ENCODE data around the gene RTEL1. TPM values are rescaled to one million over a fixed set of nuclear protein-coding genes. Genes with fewer than 3 reads are reported as not detected.

Gene RTEL1
- total RNA-seq, 1 donor from 2014 or later, result 55.5 TPM

DNA sequence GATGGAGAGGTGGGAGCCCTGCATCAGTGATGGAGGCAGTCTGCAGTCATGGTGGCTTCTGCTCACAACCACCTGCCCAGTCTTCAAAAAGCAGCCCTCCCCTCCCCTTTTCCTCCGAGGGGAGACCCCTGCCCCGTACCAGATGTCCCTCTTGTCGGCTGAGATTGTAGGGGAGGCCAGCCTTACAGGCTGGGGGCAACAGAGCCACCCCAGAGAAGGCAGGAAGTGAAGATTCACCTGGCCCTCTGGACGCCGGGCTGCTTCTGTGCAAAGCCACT, 42.9 kb downstream of the RTEL1 start:
- H3K36me3 Mint-ChIP-seq (ENCODE audit: low read depth), result peaks cover 6% of the 10 kb centered on the region
- H3K27me3 Mint-ChIP-seq (ENCODE audit: insufficient read depth), result no peaks in the 10 kb centered on the region
- intact Hi-C loops (cut with micrococcal nuclease), result no loop called here
- H3K4me1 Mint-ChIP-seq (ENCODE audit: low read depth), result no peaks in the 10 kb centered on the region
- H3K9me3 Mint-ChIP-seq, result no peaks in the 10 kb centered on the region
- no peak overlapping the region for H3K4me3 Mint-ChIP-seq
- no peak for DNase-seq (ENCODE audit: low spot score)
- no peak overlapping the region for H3K27ac Mint-ChIP-seq

DNA sequence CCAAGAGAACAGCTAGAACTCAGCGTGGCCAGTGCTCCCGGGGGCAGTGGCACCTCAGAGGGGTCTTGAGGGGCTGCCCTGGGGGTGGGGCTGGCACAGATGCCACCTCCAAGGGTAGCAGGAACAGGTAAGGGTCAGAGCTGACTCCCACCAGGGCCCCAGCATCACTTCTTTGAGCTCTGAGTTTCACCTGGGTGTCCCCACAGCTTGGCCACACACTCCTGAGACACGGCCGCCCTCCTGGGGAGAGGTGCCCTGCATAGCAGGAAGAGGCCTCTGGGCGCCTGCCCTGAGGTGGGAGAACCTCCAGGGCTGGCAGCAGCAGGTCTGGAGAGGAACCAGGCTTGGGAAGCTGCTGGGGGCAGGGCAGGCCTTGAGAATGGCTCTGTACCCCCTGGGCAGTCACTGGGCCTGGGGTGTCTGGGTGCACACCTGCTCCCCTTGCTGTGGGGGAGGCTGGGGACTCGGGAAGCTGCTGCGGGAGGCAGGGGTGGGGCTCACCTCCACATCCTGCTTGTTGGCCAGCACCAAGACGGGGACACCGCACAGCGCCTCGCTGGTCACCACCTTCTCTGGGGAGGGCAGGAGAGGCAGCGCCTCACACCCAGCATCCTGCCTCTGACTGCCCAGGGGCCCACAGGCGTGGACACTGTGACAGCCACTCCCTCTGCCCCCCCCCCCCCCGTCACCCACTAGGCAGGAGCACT, 43.4 kb downstream of the RTEL1 start:
- Mint-ChIP-seq H3K4me1 (ENCODE audit: low read depth) (peaks cover 3% of the 10 kb centered on the region), H3K27ac (no peak overlapping the region), H3K9me3 (no peaks in the 10 kb centered on the region), H3K27me3 (ENCODE audit: insufficient read depth) (no peaks in the 10 kb centered on the region), H3K36me3 (ENCODE audit: low read depth) (peaks cover 5% of the 10 kb centered on the region), H3K4me3 (no peak overlapping the region)
- no peak for DNase-seq (ENCODE audit: low spot score)
- intact Hi-C loops (cut with micrococcal nuclease), result no loop called here

DNA sequence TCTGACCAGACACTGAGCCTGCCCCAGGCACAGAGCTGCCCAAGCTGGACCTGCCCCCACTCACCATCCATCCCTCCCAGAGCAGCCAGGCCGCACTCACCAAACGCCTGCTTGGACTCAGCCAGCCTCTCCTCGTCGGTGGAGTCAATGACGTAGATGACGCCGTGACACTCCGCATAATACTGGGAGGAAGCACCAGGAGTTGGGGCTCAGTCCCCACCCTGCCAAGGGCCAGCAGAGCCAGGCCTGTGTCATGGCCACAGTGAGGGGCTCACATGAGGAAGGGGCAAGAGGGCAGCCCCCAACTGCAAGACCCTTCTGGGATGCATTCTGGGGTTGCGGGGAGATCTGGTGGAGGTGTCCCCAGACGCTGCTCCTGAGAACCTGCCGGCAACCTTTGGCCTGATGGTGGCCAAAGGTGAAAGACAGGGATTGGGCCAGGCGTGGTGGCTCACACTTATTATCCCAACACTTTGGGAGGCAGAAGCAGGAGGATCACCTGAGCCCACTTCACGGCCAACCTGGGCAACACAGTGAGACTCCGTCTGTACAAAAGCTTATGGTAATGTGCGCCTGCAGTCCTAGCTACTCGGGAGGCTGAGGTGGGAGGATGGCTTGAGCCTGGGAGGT, 44.0 kb downstream of the RTEL1 start:
- no peak for DNase-seq (ENCODE audit: low spot score)
- intact Hi-C loops (cut with micrococcal nuclease), result no loop called here
- Mint-ChIP-seq H3K4me1 (ENCODE audit: low read depth) (peaks cover 8% of the 10 kb centered on the region), H3K4me3 (no peak overlapping the region), H3K27me3 (ENCODE audit: insufficient read depth) (no peaks in the 10 kb centered on the region), H3K9me3 (no peaks in the 10 kb centered on the region), H3K36me3 (ENCODE audit: low read depth) (peaks cover 10% of the 10 kb centered on the region), H3K27ac (no peak overlapping the region)

GRCh38 chr20:63702751-63703470, 44.8 kb downstream of the RTEL1 start:
- H3K4me3 Mint-ChIP-seq, result no peak overlapping the region
- no peak overlapping the region for H3K27ac Mint-ChIP-seq
- peaks cover 8% of the 10 kb centered on the region for H3K4me1 Mint-ChIP-seq (ENCODE audit: low read depth)
- H3K27me3 Mint-ChIP-seq (ENCODE audit: insufficient read depth), result no peaks in the 10 kb centered on the region
- peaks cover 10% of the 10 kb centered on the region for H3K36me3 Mint-ChIP-seq (ENCODE audit: low read depth)
- no peak for DNase-seq (ENCODE audit: low spot score)
- H3K9me3 Mint-ChIP-seq, result no peaks in the 10 kb centered on the region
- intact Hi-C loops (cut with micrococcal nuclease), result no loop called here

DNA sequence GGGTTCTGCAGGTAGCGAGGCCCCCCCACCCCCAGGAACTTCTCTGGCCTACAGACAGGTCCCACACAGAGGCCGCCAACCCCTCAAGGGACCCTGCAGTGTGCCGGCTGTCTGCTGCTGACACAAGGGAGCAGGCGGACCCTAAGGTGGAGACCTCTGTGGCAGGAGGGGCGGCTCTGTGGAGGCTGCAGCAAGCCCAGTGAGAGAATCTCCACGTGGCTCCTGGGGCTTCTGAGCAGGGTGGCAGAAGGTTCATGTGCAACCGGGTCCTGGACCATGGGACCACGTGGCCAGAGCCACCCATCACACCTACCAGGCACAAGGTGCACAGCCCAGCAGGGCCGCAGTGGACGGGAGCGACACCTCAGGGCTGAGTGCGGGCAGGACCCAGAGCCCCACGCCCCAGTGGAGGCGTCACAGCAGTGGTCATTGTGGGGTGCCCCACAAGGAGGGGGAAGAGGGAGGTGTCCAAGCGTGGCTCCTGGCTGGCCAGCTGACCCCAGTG, 45.4 kb downstream of the RTEL1 start:
- no peaks in the 10 kb centered on the region for H3K27me3 Mint-ChIP-seq (ENCODE audit: insufficient read depth)
- H3K4me1 Mint-ChIP-seq (ENCODE audit: low read depth), result peaks cover 9% of the 10 kb centered on the region
- no peak for DNase-seq (ENCODE audit: low spot score)
- no peaks in the 10 kb centered on the region for H3K9me3 Mint-ChIP-seq
- no peak overlapping the region for H3K27ac Mint-ChIP-seq
- no peak overlapping the region for H3K4me3 Mint-ChIP-seq
- H3K36me3 Mint-ChIP-seq (ENCODE audit: low read depth), result peaks cover 11% of the 10 kb centered on the region
- intact Hi-C loops (cut with micrococcal nuclease), result no loop called here

- H3K4me3 Mint-ChIP-seq, result no peak overlapping the region
- peaks cover 16% of the 10 kb centered on the region for H3K4me1 Mint-ChIP-seq (ENCODE audit: low read depth)
- no peaks in the 10 kb centered on the region for H3K9me3 Mint-ChIP-seq
- H3K27ac Mint-ChIP-seq, result no peak overlapping the region
- H3K36me3 Mint-ChIP-seq (ENCODE audit: low read depth), result peaks cover 14% of the 10 kb centered on the region
- no peak for DNase-seq (ENCODE audit: low spot score)
- intact Hi-C loops (cut with micrococcal nuclease), result no loop called here
- H3K27me3 Mint-ChIP-seq (ENCODE audit: insufficient read depth), result no peaks in the 10 kb centered on the region
Observed at GRCh38 chr20:63703976-63704748, 46.0 kb downstream of the RTEL1 start.

GRCh38 chr20:63704749-63705117, 46.6 kb downstream of the RTEL1 start:
- Mint-ChIP-seq H3K4me1 (ENCODE audit: low read depth) (peaks cover 17% of the 10 kb centered on the region), H3K9me3 (no peaks in the 10 kb centered on the region), H3K27me3 (ENCODE audit: insufficient read depth) (no peaks in the 10 kb centered on the region), H3K36me3 (ENCODE audit: low read depth) (peaks cover 14% of the 10 kb centered on the region), H3K27ac (no peak overlapping the region), H3K4me3 (peak overlapping the region; percentile 94)
- DNase-seq (ENCODE audit: low spot score), result no peak
- intact Hi-C loops (cut with micrococcal nuclease), result no loop called here

GRCh38 chr20:63705232-63706026, 47.3 kb downstream of the RTEL1 start:
- H3K27me3 Mint-ChIP-seq (ENCODE audit: insufficient read depth), result no peaks in the 10 kb centered on the region
- DNase-seq (ENCODE audit: low spot score), result no peak
- H3K36me3 Mint-ChIP-seq (ENCODE audit: low read depth), result peaks cover 17% of the 10 kb centered on the region
- peak overlapping the region; percentile 94 for H3K4me3 Mint-ChIP-seq
- peaks cover 19% of the 10 kb centered on the region for H3K4me1 Mint-ChIP-seq (ENCODE audit: low read depth)
- intact Hi-C loops (cut with micrococcal nuclease), result loop anchor here (2.0 kb wide), 2 partner anchors 25 to 91 kb away; no protein-coding TSS in a partner anchor
- H3K9me3 Mint-ChIP-seq, result no peaks in the 10 kb centered on the region
- peak overlapping the region; percentile 40 for H3K27ac Mint-ChIP-seq

DNA sequence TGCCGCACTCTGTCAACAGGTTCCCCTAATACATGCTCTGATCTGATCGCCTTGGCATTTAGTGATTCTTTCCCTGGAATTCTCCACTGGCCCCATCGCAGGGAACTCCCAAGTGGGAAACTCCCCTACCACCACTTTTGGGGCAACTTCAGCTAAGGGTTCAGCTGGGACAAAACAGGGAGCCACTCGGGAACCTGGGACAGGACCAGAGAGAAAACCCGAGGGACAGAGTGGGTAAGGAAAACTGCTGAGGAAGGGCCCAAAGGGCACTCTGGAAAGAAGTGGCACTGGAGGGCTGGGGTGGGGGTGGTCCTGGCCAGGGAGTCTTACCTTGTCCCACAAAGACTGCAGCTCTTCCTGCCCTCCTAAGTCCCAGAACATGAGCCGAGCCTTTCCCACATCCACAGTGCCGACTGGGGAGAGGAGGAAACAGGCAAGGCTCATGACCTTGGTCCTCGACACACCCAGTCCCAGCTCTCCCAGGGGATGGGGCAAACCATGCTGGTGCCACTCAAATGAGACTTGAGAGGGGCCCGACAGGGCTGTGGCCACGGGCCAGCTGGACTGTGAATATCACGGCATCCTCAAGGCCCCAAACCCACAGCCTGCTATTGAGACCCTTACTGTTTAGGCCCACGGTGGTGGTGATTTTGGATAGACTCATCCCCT, 48.0 kb downstream of the RTEL1 start:
- Mint-ChIP-seq H3K9me3 (no peaks in the 10 kb centered on the region), H3K27me3 (ENCODE audit: insufficient read depth) (no peaks in the 10 kb centered on the region), H3K27ac (no peak overlapping the region), H3K4me1 (ENCODE audit: low read depth) (peaks cover 23% of the 10 kb centered on the region), H3K36me3 (ENCODE audit: low read depth) (peaks cover 24% of the 10 kb centered on the region), H3K4me3 (peak overlapping the region; percentile 94)
- intact Hi-C loops (cut with micrococcal nuclease), result loop anchor here (2.0 kb wide), 2 partner anchors 25 to 91 kb away; no protein-coding TSS in a partner anchor
- no peak for DNase-seq (ENCODE audit: low spot score)

DNA sequence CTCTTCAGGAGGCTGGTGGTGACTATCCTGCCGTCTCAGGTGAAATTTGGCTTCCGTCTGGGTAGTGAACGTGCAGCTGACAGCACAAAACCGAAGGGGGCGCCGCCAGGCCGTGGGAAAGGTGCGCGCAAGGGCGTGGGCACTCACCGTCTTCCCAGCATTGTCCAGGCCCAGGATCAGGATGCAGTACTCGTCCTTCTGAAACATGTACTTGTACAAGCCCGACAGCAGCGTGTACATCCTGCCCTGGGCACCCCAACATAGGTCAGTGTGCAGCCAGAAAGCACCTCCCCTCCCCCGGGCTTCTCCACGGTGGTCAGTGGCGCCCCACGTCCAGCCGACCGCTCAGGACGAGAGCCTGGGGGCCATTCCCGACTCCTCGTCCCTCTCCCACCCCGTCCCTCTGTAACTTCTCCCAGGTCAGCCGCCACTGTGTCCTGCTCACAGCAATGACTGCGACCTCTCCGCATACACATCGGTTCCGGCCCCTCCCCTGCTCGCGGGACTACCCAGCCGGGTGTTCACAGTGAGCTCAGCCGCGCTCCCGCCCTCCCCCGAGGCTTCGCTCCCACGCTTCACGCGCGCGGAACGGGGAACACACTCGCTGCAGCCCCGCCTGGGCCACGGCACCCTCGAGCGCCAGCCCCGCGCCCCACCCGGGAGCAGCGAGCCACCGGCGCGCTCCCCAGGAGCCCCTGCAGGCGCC, 48.9 kb downstream of the RTEL1 start:
- peaks cover 33% of the 10 kb centered on the region for H3K36me3 Mint-ChIP-seq (ENCODE audit: low read depth)
- peak; percentile 49 for DNase-seq (ENCODE audit: low spot score)
- peaks cover 24% of the 10 kb centered on the region for H3K4me1 Mint-ChIP-seq (ENCODE audit: low read depth)
- no peaks in the 10 kb centered on the region for H3K27me3 Mint-ChIP-seq (ENCODE audit: insufficient read depth)
- peak overlapping the region; percentile 86 for H3K27ac Mint-ChIP-seq
- no peaks in the 10 kb centered on the region for H3K9me3 Mint-ChIP-seq
- H3K4me3 Mint-ChIP-seq, result peak overlapping the region; percentile 94
- intact Hi-C loops (cut with micrococcal nuclease), result loop anchor here (1.0 to 2.0 kb wide), 8 partner anchors 24 to 356 kb away; partner anchors contain the start of genes RTEL1, TCEA2, TPD52L2 and UCKL1

DNA sequence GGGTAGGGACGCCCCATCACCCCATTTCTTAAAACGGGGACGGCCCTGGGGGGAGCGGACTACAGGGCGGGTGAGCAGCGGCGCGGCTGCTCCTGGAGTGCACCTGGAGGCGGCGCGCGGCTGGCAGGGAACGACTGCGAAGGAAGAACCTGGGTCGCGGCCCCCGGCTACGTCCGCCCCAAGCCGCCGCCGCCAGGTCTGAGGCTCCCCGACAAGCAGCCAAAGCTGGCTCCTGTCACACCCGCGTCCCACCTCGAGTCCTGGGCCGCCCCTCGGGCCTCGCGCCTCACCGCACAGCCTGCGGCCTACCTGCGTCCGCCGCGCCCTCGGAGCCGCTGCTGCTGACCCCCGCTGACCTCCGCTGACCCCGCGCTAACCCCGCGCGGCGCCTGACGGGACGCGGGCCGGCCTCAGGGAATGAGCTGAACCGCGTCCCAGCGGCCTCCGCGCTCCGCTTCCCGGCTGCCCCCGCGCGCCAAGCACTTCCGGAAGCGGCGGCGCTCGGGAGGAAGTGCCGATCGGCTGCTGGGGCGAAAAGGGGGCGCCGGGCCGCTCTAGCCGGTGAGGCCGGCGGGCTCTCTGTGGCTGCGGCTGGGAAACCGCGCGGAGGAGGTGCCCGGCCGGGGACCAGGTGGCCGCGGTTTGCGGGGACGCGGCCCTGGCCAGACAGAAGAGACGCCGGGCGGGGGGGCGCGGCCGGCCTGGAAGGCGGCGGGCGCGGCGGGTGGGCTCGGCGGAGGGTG, 49.6 kb downstream of the RTEL1 start, which contains the start of the genes ARFRP1 and ZGPAT:
Gene ARFRP1, minus strand, starts transcription at position 419 of the 743 bp plus-strand sequence. CDS start 885 bp downstream, outside the sequence.
Gene ZGPAT, plus strand, starts transcription at position 482 of the 743 bp plus-strand sequence. CDS start 542 bp downstream, outside the sequence.
- H3K36me3 Mint-ChIP-seq (ENCODE audit: low read depth), result peaks cover 39% of the 10 kb centered on the region
- H3K27ac Mint-ChIP-seq, result peak within 1 kb of the TSS; percentile 86
- H3K9me3 Mint-ChIP-seq, result no peaks in the 10 kb centered on the region
- peaks cover 31% of the 10 kb centered on the region for H3K4me1 Mint-ChIP-seq (ENCODE audit: low read depth)
- DNase-seq (ENCODE audit: low spot score), result peak; percentile 88
- H3K27me3 Mint-ChIP-seq (ENCODE audit: insufficient read depth), result no peaks in the 10 kb centered on the region
- intact Hi-C loops (cut with micrococcal nuclease), result loop anchor here (1.0 to 2.0 kb wide), 9 partner anchors 23 to 356 kb away; partner anchors contain the start of genes PTK6, RTEL1, TCEA2 and TPD52L2
- peak within 1 kb of the TSS; percentile 94 for H3K4me3 Mint-ChIP-seq
